Left ventricle myocardium inferior (tissue), 1 donor: ENCODE results near the gene TENT4B. TPM values are rescaled to one million over a fixed set of nuclear protein-coding genes. Genes with fewer than 3 reads are reported as not detected.
A peak's percentile ranks its signal among the peaks of the same experiment; 100 is the strongest.

Experiments
- DNase-seq: peaks from one replicate; pipeline ENCODE4 v3.0.0-alpha.2; 2020
- H3K27ac ChIP-seq: fragments of 200-600 bp; replicated peaks from 2 replicates; pipeline ENCODE4 v1.8.0; 2021
- H3K27me3 ChIP-seq: fragments of 200-600 bp; 2 replicates; pipeline ENCODE4 v1.8.0; 2021; ENCODE audit warnings: low read depth
- H3K36me3 ChIP-seq: fragments of 200-600 bp; 2 replicates; pipeline ENCODE4 v1.8.0; 2021
- H3K4me1 ChIP-seq: fragments of 200-600 bp; 2 replicates; pipeline ENCODE4 v1.8.0; 2021
- H3K4me3 ChIP-seq: fragments of 200-600 bp; 2 replicates; pipeline ENCODE4 v1.8.0; 2021; ENCODE audit warnings: mild to moderate bottlenecking, moderate library complexity
- H3K9me3 ChIP-seq: fragments of 200-600 bp; replicated peaks from 2 replicates; pipeline ENCODE4 v1.8.0; 2021
- CTCF ChIP-seq: fragments of 200-600 bp; IDR thresholded peaks from 2 replicates; pipeline ENCODE4 v1.8.0; 2021; ENCODE audit warnings: antibody characterized with exemption, mild to moderate bottlenecking, borderline replicate concordance
- intact Hi-C: fragments of 100-400 bp; cut with micrococcal nuclease; formaldehyde crosslinking; loops from one replicate; pipeline ENCODE4 v1.11.0; 2022
- total RNA-seq: library from RNA; stranded (reverse); fragmentation: NEBNext Ultra II Directional; extraction: Animal tissue kit (Norgen Biotek cat#: 25700); gene quantifications from one replicate; pipeline ENCODE4 v1.2.1, GENCODE V29; 2021
- donor health status: DM: no; HTN: yes; CAD: no; lungs with severe emphysema.

TENT4B gene
- total RNA-seq, 1 donor from 2014 or later: 7.5 TPM

GRCh38 chr16:50273888-50274325 is 120.8 kb downstream of the TENT4B start:
- Histone ChIP-seq H3K27ac (peak overlapping the region; percentile 58), H3K36me3 (no peaks in the 10 kb centered on the region), H3K27me3 (peaks cover 3% of the 10 kb centered on the region), H3K4me3 (peak overlapping the region; percentile 42), H3K9me3 (peaks cover 6% of the 10 kb centered on the region), H3K4me1 (no peaks in the 10 kb centered on the region)
- DNase-seq: no peak
- TF ChIP-seq CTCF: no peak
- intact Hi-C loops: no loop called here

GRCh38 chr16:50274326-50275097 is 121.4 kb downstream of the TENT4B start:
- H3K36me3 ChIP-seq: no peaks in the 10 kb centered on the region
- peaks cover 3% of the 10 kb centered on the region for H3K4me1 ChIP-seq
- intact Hi-C loops: no loop called here
- peaks cover 6% of the 10 kb centered on the region for H3K9me3 ChIP-seq
- H3K27ac ChIP-seq: peak overlapping the region; percentile 58
- no peak for DNase-seq
- no peak for TF ChIP-seq CTCF
- peaks cover 3% of the 10 kb centered on the region for H3K27me3 ChIP-seq
- peak overlapping the region; percentile 42 for H3K4me3 ChIP-seq

- no peak for DNase-seq
- Histone ChIP-seq H3K9me3 (peaks cover 6% of the 10 kb centered on the region), H3K4me1 (peaks cover 3% of the 10 kb centered on the region), H3K4me3 (peak overlapping the region; percentile 42), H3K36me3 (no peaks in the 10 kb centered on the region), H3K27ac (peak overlapping the region; percentile 58), H3K27me3 (peaks cover 3% of the 10 kb centered on the region)
- intact Hi-C loops: no loop called here
- TF ChIP-seq CTCF: no peak
Observed at GRCh38 chr16:50275098-50275415, 122.0 kb downstream of the TENT4B start.

GRCh38 chr16:50275428-50276325 is 122.6 kb downstream of the TENT4B start:
- peaks cover 3% of the 10 kb centered on the region for H3K4me1 ChIP-seq

GRCh38 chr16:50276326-50276640 is 123.2 kb downstream of the TENT4B start:
- peak overlapping the region; percentile 12 for H3K27ac ChIP-seq
- H3K27me3 ChIP-seq: peaks cover 3% of the 10 kb centered on the region
- intact Hi-C loops: no loop called here
- H3K4me3 ChIP-seq: no peak overlapping the region
- H3K9me3 ChIP-seq: peaks cover 11% of the 10 kb centered on the region
- H3K4me1 ChIP-seq: peaks cover 3% of the 10 kb centered on the region
- TF ChIP-seq CTCF: no peak
- DNase-seq: no peak
- no peaks in the 10 kb centered on the region for H3K36me3 ChIP-seq

More at GRCh38 chr16:50275428-50276325, 122.6 kb downstream of the TENT4B start:
- no peak for DNase-seq
- TF ChIP-seq CTCF: no peak
- Histone ChIP-seq H3K27ac (peak overlapping the region; percentile 12), H3K27me3 (peaks cover 3% of the 10 kb centered on the region), H3K4me3 (peak overlapping the region; percentile 42), H3K36me3 (no peaks in the 10 kb centered on the region), H3K9me3 (peaks cover 10% of the 10 kb centered on the region)
- intact Hi-C loops: no loop called here
